ENCODE measurements around the gene DLG2. TPM values are rescaled to one million over a fixed set of nuclear protein-coding genes. Genes with fewer than 3 reads are reported as not detected.

DLG2 gene
- total RNA-seq, 2 experiments from 2014 or later, result 2.0 to 2.1 TPM

DNA sequence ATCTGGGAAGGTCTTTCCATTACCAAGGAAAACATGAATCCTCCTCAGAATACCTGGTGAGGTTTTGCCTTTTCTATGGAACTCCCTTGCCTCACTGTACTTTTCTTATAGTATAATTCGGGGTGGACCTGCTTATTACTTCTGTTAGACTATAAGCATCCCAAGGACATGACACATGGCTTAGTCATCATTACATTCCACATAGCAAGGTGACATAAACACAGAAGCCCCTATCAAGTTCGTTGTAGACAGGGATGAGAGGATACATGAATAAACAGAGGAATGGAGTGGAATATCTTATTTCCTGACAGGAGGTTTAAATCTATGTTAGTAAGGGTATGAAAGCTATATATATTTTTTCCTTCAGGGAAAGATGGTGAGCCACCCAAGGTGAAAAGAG, 1808.8 kb downstream of the DLG2 start:
- Histone ChIP-seq H3K4me1 (ENCODE audit: insufficient read depth, low read length) (no peaks in the 10 kb centered on the region), H3K36me3 (ENCODE audit: insufficient read depth, low read length) (no peaks in the 10 kb centered on the region), H3K27ac (ENCODE audit: low read depth in 1 of 2, low read length in 2 of 2) (no peak overlapping the region), H3K9me3 (ENCODE audit: control insufficient read depth in 1 of 2, insufficient read depth in 1 of 2, low read length in 2 of 2) (no peaks in the 10 kb centered on the region), H3K4me3 (ENCODE audit: low read length) (no peak overlapping the region), H3K27me3 (ENCODE audit: control insufficient read depth in 1 of 2, insufficient read depth in 2 of 2, low read length in 2 of 2) (no peaks in the 10 kb centered on the region)
- TF ChIP-seq, protein P1, sequence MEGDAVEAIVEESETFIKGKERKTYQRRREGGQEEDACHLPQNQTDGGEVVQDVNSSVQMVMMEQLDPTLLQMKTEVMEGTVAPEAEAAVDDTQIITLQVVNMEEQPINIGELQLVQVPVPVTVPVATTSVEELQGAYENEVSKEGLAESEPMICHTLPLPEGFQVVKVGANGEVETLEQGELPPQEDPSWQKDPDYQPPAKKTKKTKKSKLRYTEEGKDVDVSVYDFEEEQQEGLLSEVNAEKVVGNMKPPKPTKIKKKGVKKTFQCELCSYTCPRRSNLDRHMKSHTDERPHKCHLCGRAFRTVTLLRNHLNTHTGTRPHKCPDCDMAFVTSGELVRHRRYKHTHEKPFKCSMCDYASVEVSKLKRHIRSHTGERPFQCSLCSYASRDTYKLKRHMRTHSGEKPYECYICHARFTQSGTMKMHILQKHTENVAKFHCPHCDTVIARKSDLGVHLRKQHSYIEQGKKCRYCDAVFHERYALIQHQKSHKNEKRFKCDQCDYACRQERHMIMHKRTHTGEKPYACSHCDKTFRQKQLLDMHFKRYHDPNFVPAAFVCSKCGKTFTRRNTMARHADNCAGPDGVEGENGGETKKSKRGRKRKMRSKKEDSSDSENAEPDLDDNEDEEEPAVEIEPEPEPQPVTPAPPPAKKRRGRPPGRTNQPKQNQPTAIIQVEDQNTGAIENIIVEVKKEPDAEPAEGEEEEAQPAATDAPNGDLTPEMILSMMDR (IDR thresholded peaks at IDR 0.05), result no peak
- Mint-ChIP-seq H3K9me3 (no peaks in the 10 kb centered on the region), H3K4me3 (no peak overlapping the region), H3K36me3 (ENCODE audit: low read depth) (no peaks in the 10 kb centered on the region), H3K4me1 (ENCODE audit: low read depth) (no peaks in the 10 kb centered on the region), H3K27me3 (peaks cover 6% of the 10 kb centered on the region), H3K27ac (no peak overlapping the region)
- ATAC-seq (ENCODE audit: poor library complexity) (no peak), DNase-seq (no peak)
- POLR2A ChIA-PET, result no interaction called here
- CTCF ChIA-PET, result interaction anchor here (1.1 kb wide), 1 partner anchor 951 kb away, joined by 3 read pairs; no protein-coding TSS in a partner anchor
- intact Hi-C loops (cut with DNase I, micrococcal nuclease), result loop anchor here (5.0 kb wide), 3 partner anchors 329 to 1136 kb away; no protein-coding TSS in a partner anchor

DNA sequence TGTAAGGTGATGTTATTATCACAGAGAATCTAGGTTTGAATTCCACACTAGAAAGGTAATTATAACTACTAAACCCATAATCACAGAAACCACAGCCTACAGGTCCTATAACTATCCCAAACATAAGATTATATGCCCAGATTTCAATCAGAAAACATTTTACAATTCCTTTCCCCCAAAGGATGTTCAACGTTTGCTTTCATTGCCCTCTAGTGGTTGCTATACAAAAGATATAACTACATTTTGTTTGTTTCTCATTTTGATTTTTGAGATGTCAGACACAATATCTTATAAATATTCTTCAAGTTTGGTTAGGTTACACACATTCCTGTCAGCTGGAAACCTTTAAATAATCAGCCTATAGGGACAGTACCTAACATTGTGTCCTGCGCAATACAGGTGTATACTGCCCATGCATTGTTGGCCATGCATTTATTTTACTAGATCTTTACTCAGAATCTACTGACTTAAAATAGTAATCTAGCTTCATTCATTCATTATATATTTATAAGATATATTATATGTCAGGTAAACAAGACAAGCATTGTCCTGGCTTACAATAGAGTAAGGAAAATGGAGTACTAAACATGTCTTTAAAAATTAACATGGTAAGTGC, 1810.5 kb downstream of the DLG2 start:
- Mint-ChIP-seq H3K9me3 (no peaks in the 10 kb centered on the region), H3K4me1 (ENCODE audit: low read depth) (no peaks in the 10 kb centered on the region), H3K4me3 (no peak overlapping the region), H3K27me3 (peaks cover 15% of the 10 kb centered on the region), H3K27ac (no peak overlapping the region), H3K36me3 (ENCODE audit: low read depth) (no peaks in the 10 kb centered on the region)
- Histone ChIP-seq H3K4me3 (ENCODE audit: low read length) (no peak overlapping the region), H3K36me3 (ENCODE audit: insufficient read depth, low read length) (no peaks in the 10 kb centered on the region), H3K4me1 (ENCODE audit: insufficient read depth, low read length) (no peaks in the 10 kb centered on the region), H3K27me3 (ENCODE audit: control insufficient read depth in 1 of 2, insufficient read depth in 2 of 2, low read length in 2 of 2) (peaks cover 0 to 4% of the 10 kb centered on the region in 2 experiments), H3K27ac (ENCODE audit: low read depth in 1 of 2, low read length in 2 of 2) (no peak overlapping the region), H3K9me3 (ENCODE audit: control insufficient read depth in 1 of 2, insufficient read depth in 1 of 2, low read length in 2 of 2) (no peaks in the 10 kb centered on the region)
- TF ChIP-seq, protein P1 (IDR thresholded peaks at IDR 0.05), result peak; percentile 41
- ATAC-seq (ENCODE audit: poor library complexity) (no peak), DNase-seq (peak in 2 of 14 experiments; percentile 4 to 8)
- intact Hi-C loops (cut with DNase I, micrococcal nuclease), result loop anchor here (1.0 to 5.0 kb wide), 4 partner anchors 331 to 1134 kb away; no protein-coding TSS in a partner anchor
- ChIA-PET POLR2A (no interaction called here), CTCF (no interaction called here)

DNA sequence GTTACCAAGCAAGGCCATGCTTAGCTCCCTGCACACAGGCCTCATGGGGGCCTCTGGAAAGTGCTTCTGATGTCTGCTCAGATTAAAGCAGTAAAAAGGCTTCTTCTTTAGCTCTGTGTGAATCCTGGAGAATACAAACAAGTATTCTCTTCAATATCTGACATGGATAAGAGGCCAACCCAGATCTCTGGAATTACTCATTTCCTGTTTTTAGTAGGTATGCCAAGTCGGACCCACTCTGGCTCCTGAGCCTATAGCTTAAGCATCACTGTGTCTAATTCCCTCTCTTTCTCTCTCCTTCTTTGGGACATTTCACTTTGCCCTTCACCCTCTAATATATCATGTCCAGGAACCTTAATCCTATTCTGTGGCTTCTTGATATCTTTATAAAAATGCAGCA, 1811.4 kb downstream of the DLG2 start:
- H3K36me3 ChIP-seq (ENCODE audit: insufficient read depth, low read length), result no peaks in the 10 kb centered on the region
- Mint-ChIP-seq H3K4me1 (ENCODE audit: low read depth) (no peaks in the 10 kb centered on the region), H3K4me3 (no peak overlapping the region), H3K36me3 (ENCODE audit: low read depth) (no peaks in the 10 kb centered on the region), H3K27ac (no peak overlapping the region), H3K9me3 (no peaks in the 10 kb centered on the region), H3K27me3 (peaks cover 20% of the 10 kb centered on the region)
- ATAC-seq (ENCODE audit: poor library complexity) (no peak), DNase-seq (no peak)
- H3K4me1 ChIP-seq (ENCODE audit: insufficient read depth, low read length), result no peaks in the 10 kb centered on the region
- H3K27me3 ChIP-seq (ENCODE audit: control insufficient read depth in 1 of 2, insufficient read depth in 2 of 2, low read length in 2 of 2), result peaks cover 0 to 5% of the 10 kb centered on the region in 2 experiments
- H3K4me3 ChIP-seq (ENCODE audit: low read length), result no peak overlapping the region
- POLR2A ChIA-PET, result no interaction called here
- intact Hi-C loops (cut with DNase I, micrococcal nuclease), result loop anchor here (1.0 to 5.0 kb wide), 4 partner anchors 332 to 1133 kb away; no protein-coding TSS in a partner anchor
- H3K9me3 ChIP-seq (ENCODE audit: control insufficient read depth in 1 of 2, insufficient read depth in 1 of 2, low read length in 2 of 2), result no peaks in the 10 kb centered on the region
- CTCF ChIA-PET, result interaction anchor here (1.5 kb wide), 1 partner anchor 8 kb away, joined by 3 read pairs; no protein-coding TSS in a partner anchor
- H3K27ac ChIP-seq (ENCODE audit: low read depth in 1 of 2, low read length in 2 of 2), result no peak overlapping the region
- TF ChIP-seq, protein P1 (IDR thresholded peaks at IDR 0.05), result no peak
